HCEC 1CT (cell line): ENCODE measurements around the gene RXRA.

ENCODE experiments used
- DNase-seq: peaks from one replicate; pipeline ENCODE4 v3.0.0-alpha.2; 2017

RXRA gene

DNA sequence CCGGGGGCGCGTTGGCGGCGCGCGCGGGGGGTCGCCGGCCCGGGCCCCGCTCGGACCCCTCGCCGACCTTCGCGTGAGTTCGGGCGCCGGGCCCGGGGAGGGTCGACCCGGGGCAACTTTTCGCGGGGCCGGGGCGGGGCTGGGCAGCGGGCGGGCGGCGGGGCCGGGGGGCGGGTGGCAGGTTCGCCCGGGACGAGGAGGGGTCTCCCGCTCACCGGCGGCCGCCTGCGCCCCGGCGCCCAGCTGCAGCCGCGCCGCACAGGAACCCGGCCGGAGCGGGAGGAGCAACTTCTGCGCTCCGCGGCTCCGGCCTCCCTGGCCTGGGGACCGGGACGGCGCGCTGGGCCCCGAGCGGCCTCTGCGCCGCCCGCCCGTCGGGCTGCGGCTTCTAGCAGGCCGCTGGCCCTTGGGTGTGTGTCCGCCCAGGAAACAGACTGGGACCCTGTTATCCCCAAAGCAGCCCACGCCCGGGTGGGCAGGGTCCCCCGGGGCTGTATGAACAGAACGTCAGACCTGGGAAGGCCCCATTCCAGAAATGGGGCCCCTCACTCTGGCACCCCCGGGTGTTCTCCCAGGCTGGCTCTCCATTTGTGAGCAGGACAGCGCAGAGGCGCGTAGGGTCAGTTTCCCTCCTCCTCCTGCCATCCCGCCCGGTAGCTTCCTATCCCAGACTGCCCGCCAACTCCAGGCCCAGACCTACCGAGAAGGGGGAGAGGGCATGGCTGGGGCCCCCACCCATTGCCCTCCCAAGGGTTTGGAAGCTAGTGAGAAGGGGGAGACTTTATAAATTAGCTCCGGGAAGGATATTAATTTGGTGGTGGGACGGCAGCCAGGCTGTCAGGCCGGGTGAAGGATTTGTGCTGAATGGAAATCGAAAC lies 708 bp downstream of the RXRA start:
- peak; percentile 42 for DNase-seq

DNA sequence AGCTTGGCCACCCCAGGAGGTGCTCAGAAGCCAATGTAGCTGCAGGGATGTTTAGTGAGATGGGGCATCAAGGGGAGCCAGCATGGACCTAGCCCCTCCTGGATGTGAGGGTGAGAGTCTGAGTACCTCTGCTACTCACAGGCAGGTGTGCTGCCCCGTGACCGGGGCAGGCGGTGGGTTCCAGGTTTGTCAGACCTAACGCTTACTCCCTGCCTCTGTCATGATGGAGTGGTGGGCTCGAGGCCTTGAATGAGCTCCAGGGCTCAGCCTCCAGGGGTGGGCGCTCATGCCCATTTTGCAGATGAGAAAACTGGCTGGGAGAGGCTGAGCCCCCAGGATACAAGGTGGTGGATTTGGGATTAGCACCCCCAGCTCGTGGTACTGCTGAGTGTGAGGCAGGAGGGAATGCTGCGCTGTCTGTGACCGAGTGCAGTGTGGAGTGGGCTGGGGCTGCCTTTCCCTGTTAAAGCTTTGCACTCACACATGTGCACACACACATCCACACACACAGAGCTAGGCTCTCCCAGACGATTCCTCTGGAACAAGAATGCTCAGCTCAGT lies 1.5 kb downstream of the RXRA start:
- DNase-seq, result no peak

DNA sequence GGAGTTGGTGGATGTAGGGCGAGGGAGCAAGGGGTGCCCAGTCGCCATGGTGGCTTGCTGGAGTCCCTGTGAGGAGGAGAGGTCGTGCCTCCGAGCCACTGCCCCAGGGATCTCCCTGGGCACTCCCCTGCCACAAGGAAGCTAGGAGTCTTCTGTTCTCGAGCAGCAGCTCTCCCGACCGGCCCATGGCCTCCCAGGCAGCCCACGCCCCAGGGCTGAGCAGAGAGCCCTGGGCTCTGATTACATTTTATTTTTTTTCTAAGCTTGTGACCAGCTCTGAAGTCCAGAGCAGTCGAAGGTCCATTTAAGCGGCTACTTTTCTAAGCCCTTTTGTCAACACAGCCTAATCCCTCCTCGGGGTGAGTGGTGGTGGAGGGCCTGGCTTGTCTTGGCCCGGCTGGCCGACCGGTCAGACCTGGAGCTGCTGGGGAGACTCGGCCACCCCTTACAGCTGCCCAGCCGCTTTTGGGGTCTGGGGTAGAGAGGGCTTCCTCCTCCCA lies 2.1 kb downstream of the RXRA start:
- DNase-seq, result peak; percentile 31

DNA sequence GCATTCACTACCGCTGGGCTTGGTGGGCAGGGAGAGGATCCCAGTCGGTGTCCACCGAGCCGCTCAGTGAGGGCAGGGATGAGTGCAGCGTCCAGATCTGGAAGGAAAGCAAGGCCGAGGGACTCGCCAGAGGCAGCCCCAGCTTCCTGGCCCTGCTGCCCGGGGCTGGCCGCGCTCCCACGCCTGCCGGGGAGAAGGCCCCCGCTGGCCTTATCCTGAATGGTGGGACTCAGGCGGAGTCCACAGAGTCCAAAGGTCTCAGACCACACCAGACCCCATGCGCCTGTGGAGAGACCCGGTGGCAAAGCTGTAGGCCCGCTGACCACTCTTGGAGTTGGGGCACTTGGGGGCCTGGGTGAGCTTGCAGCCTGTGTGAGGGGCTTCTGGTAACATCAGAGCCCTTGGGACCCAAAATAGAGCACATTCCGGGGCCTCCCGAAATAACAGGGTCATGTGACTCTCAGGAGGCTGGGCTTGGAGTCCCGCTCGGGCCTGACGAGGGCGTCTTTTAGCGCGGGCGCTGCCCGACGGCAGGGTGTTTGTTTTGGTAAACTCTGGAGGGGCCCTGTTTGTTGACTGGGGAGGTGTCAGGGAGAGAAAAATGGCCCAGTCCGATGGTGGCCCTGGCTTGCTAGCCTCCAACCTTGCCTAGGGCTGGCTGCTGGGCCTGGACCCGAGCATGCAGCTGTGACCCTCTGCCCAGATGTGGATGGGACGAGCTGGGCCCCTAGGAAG lies 2.8 kb downstream of the RXRA start:
- DNase-seq, result peak; percentile 36

DNA sequence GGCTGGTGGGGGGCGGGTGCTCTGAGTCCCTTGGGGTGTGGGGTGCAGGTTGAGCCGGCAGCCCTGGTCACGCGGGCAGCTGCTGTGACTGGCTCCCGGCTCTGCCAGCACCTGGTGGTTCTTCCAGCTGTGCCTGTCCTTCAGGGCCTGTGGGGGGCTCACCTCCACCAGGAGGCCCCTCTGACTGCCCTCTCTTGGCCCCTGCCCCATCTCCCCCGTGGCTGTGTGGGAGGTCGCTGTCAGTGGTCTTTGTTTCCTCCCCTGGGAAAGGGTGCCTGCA lies 3.3 kb downstream of the RXRA start:
- DNase-seq, result no peak

DNA sequence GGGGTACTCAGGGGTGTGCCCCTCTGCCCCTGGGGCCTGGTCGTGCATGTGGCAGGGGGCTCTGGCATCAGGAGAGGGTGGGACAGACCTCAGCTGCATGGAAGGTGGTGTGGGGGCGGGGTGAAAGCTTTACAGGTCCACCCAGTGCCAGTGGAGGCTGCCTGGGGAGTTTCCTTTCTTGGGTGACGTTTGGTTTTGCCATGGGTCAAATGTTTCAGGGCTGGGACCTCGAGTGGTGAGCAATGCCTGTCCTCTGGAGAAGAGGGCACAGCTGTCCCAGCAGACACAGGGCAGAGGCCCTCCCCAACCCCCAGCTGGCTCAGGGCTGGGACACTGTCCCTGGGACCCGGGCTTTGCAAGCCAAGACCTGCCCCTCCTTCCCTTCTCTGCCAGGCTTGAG lies 3.6 kb downstream of the RXRA start:
- no peak for DNase-seq

DNA sequence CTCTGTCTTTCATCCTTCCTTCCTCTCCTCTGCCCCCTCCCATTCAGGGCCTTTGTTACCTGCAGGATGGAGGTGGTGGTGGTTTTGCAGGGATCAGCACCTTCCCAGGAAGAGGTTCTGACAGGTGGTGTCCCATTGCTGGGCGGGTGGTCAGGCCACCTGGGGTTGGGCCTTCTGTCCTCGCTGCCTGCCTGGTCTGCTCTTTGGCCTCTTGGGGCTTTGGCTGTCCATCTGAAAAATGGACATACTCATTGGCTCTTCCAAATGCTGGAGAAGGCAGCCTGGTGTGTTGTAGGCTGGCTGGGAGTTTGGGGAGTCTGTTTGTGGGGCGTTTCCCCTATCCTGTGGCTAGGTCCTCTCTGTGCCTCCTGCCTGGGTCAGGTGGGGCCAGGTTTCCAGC lies 4.3 kb downstream of the RXRA start:
- no peak for DNase-seq

DNA sequence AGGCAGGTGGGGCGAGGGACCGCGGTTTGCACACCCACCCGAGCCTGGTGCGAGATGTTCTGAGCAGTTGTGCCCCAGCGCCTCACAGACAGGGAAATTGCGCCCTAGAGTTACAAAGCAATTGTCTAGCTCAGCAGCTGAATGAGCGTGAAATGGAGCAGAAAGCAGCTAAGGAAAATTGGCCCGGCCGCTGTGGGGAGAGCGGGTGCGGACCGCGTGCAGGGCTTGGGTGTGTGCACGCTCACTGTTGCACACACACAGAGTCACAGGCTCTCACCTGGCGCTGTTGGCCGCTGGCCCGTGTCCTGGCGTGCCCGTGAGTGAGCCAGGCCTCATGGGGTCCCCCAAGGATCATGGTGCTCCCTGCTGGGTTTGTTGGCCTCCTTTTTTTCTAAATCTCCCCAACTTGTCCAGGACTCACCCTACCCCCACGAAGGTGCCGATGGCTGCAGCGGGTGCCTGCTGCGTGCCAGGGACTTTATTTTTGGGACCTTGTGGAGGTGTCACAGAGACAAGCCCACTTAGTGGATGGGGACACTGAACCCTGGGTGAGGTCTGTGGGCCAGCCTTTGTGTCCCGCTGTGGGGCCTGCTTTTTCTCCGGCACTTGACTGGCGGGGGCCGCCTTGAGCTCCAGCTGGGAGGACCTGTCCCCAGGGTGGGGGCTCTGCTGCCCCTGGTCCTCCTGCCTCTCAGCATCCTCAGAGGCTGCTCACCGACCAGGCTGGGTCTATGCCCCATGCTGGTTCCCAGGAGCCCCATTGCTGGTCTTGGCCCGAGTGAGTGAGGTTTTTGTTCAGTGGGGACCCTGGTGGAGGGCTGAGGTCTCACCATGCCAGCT lies 5.2 kb downstream of the RXRA start:
- DNase-seq, result no peak

DNA sequence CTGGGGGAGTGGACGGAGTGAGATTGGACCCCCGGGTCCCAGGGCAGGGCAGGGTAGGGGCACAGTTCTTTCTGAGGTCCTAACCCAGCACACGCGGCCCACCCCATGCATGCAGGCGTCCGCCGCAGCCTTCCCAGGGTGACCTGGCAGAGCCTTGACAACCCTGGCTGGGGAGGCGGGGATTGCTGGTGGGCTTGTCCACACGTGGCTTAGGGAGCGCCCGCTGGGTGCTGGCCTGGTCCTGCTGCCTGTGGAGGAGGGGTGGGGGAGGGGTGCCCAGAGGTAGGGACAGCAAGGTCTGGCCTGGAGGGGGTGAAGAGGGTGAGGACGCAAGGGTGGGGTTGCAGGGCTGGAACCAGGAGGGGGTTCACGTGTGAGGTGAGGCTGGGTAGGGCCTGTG lies 6.0 kb downstream of the RXRA start:
- no peak for DNase-seq

DNA sequence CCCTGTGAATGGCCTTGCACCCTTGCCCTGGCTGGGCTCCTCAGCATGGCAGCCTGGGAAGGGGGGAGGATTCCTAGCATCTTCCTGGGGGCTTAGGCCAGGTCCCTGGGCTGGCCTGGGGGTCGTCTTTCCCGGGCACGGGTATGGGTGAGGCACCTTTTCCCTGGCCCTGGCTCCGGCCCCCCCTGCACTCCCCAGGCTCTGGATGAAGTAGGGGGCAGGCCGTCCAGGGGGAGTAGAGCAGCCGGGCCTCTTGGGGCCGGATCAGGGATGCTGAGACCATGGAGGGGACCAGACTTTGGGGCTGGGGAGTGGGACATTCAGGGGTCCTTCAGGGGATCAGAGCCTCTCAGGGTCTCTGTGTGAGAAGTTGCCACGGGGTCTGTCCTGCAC lies 6.6 kb downstream of the RXRA start:
- DNase-seq, result no peak

DNA sequence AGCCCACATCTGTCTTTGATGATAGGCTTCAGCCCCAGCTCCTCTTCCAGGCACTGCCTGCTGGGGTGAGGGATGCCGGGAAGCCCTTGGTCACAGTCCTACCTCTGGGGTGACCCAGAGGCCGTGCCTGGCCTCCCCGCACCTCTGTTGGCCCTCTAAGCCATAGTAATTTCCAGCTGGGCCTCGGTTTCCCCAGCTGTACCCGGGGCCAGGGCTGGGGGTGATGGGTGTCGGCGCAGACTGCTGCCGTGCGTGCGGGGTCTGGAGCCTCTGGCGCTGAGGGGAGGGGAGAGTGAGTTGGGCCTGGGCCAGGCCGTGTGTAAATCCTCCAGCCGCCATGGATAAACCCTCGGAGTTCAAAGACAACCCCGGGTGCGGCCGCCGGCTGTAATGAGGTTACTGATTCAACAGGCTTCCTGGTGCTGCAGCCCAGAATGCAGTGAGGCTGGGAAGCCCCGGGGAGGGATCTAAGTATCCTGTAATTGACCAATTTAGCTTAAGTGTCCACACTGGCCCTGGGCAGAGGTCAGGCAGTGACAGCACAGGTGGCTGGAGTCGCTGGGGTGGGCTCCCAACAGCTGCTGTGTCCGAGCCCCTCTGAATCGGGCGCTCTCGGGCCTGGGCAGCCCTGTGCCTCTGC lies 7.1 kb downstream of the RXRA start:
- DNase-seq, result no peak

DNA sequence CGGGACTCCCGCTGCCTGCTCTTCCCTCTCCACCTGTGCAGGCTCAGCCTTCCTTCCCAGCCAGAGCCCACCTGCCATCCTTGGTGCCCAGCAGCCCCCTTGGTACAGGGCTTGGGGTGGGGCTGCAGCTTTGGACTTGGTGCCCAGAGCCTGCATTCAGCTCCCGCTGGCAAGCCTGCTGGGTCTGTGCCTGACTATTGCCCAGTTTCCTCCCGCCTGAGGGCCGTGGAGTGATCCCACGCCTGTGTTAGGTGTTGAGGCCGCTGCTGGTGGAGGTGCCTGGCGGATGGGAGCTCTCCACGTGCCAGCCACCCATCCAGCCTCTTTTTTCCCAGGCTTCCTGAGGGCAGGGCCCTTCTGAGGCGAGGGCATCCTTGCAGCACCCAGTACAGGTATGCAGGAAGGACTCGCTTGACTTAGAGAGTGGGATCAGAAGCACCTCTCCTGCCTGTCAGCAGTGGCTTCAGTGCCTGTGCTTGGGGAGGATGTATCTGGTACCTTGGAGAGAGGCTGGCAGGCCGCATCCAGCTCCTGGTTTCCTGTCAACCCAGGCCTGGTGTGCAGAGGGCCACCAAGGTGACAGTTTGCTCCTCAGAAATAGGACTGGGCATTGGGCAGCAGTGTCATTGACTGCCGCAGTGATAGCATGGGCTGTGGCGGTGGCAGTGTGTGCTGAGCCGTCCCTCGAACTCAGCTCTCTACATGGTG lies 7.8 kb downstream of the RXRA start:
- DNase-seq, result no peak

DNA sequence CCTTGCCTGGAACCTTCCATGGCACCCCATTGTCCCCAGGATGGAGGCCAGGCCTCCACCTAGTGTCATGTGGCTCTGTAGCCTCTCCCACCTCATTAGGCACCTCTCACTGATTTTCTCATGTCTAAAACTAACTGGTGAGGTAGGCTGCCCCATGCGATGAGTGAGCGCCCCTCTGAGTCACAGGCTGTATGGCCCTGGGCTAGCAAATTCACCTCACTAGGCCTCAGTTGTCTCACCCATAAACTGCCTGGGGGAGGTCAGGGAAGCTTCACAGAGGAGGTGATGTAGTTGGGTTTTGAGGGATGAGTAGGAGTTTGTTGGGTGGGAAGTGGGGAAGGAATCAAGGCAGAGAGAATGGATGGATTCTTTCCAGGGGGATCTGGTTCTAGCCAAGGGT lies 8.8 kb downstream of the RXRA start:
- DNase-seq, result peak; percentile 41

DNA sequence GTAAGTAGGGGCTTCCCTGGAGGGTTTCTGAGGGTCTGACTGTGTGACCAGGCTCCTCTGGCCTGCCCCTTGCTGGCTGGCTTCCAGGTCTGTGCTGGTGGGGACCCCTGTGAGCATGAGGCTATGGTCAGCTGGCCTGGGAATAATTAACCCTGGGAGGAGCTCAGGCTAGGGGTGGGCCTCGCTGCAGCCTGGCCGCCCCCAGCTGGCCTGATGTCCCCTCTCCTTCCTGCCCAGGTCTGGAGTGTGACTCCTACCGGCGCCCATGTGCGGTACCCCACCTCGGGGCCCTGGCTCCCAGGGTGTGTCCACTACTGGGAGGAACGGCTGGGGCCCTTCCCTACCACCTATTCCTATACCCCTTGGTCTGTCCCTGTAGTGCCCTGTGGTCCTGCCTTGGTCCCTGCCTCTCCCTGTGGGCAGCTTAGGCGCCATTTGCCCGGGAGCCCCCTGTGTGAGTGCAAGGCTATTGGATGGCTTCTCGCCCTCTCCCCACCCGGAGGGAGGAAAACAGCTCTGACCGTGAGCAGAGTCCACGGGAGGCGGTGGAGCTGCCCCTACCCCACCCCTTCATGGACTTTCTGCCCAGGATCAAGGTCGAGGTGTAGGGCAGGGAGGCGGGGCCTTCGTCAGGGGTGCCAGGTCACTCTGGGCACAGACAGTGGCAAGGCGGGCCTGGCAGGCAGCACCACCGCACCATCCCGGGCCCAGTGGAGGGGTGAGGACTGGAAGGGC lies 9.4 kb downstream of the RXRA start:
- no peak for DNase-seq

DNA sequence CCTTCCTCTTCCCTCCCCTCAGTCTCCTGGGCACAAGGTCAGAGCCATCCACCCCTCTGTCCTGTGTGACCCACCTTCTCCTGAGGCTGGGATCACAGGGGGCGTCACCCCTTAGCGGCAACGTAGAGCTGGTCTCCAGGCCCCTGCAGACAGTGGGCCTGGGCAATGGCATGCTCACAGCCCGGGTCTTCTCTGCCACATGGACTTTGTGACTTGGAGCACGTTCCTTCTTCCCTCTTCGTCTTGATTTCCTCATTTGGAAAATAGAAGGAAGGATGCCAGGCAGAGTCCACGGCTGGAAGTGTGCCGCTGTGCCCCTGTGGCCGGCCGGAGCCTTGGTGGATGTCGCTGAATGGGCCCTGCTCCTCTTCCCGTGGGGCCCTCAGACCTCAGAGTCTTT lies 10.0 kb downstream of the RXRA start:
- DNase-seq, result no peak

DNA sequence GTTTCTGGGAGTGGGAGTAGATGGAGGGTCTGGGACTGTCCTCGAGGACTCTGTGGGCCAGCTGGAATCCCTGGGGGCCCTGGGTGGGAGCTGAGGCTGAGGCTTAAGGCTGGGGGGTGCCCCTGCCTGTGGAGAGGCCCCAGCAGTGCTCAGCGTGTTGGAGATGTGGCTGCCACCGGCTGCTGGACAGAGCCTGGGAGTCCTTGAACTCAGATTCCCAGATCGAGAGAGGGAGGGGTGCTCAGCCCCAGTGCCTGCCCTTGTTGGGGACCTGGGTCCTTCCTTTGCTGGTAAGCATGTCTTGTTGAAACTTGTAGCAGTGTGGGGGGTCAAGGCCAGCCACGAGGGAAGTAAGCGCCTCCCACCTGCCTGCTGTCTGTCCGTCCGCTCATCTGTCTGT lies 10.7 kb downstream of the RXRA start:
- no peak for DNase-seq

DNA sequence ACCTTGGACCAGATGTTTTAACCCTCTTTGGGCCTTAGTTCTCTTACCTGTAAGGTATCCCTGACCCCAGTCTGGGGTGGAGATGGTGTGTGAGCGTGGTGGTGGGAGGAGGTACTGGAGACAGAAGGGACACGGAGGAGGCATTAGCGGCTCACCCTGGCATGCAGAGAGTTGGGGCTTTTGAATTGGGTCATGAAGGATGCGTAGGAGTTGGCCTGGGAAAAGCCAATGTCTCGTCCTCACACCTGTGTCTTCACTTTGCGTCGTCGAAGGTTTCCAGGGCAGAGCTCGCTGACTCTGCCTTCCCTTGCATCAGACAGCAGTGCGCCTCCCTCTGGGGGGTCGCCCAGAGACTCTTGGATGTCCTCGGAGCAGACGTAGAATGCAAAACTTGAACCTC lies 11.2 kb downstream of the RXRA start:
- DNase-seq, result no peak

DNA sequence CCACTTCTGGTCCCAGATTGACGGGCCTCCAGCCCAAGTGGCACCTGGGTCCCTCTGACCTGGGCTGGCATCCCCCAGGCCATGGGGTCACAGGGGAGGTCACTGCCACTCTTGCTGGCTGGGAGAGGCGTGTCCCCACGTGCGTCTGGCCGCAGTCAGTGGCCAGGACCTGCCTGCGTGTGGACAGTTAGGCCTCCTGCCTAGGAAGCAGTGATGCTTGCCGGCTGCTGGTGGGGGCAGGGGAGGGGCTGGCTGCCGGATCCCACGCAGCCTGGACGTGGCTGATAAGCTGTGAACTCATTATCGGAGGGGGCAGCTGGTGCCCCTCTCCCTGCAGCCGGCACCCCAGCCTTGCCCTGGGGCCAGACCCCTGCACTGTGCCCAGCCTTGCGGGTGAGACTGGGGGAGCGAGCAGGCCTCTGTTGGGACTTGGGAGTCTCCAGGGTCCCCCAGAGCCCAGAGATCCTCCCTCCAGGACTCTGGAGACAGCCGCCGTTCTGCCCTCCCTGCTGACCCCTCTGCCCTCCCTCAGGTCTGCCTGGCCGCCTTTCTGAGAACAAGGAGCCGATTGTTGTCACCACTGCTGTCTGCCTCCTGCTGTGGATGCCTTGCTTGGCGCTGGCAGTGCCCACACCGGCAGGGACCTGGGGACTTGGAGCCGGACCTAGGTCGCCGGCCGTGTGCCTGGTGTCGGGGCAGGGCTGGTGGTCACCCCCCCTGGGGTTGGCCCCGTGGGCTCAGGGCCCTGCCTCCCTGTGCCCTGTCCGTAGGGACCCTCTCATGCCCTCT lies 12.3 kb downstream of the RXRA start:
- no peak for DNase-seq

DNA sequence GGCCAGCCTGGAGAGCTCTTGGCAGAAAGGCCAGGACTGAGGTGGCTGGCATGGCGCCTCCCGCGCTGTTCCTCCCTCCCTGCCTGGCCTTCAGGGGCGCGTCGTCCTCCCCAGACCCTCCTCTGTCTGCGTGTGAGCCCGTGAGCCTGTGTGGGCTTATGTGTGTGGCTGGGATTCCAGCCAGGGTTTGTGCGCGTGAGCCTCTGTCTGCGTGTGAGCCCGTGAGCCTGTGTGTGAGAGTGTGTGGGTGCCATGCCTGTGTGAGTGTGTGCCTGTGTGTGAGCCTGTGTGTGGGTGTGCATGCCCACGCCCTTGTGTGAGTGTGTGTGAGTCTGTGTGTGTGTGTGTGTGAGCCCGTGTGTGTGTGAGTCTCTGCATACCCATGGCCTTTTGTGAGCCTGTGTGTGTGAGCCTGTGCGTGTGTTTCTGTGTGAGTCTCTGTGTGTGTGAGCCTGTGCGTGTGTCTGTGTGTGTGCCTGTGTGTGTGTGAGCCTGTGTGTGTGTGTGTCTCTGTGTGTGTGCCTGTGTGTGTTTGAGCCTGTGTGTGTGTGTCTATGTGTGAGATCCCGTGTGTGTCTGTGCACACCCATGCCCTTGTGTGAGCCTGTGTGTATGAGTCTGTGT lies 13.0 kb downstream of the RXRA start:
- no peak for DNase-seq
